ENCODE data around the gene SYNCRIP.

SYNCRIP gene

DNA sequence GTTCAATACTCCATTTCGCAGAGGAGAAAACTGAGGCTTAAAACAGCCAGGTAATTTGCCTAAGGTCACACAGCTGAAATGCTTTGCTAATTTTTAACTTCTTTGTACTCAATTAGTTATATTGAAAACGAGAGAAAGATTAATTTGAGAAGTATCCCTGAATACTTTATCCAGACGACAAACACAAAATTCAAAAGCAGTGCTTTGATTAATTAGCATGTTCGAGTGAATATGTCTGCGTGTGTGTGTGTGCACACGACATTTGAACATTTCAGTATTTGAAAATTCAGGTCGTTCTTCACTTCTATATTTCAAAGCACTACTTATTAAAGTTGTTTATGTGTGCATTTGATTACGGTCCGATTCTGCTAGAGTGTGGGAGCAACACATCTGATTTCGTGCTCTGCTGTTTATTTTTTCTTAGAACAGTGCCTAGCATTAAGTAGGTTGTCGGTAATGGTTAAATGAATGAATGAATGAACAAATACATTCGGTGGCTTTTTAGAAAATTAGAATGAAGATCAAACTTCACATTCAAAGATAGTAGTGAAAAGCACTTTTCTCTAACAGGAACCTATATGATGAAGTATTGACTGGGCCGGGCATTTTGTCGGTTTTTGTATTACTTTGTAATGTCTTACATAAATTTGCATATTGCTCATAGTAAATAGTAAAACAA is 36.9 kb upstream of the SYNCRIP start:
- Histone ChIP-seq H3K9me3 (replicated peaks in 1 of 11) (peaks cover 0 to 3% (median 0%) of the 10 kb centered on the region in 11 experiments; a peak in 4 of 22 replicates), H3K4me3 (peak overlapping the region; percentile 54 to 94 (median 74)), H3K9ac (peak overlapping the region; percentile 62 to 99 (median 96); a peak in 21 of 22 replicates), H3K27ac (peak overlapping the region in 10 of 11 experiments; percentile 66 to 96 (median 94); a peak in 20 of 22 replicates), H3K36me3 (peaks cover 5 to 35% (median 27%) of the 10 kb centered on the region in 11 experiments; a peak in 17 of 22 replicates), H3K27me3 (no peaks in the 10 kb centered on the region), H3K4me2 (peak overlapping the region; percentile 66 to 87 (median 76)), H3K4me1 (peaks cover 17 to 37% (median 23%) of the 10 kb centered on the region in 10 experiments; a peak in 18 of 20 replicates), H4K20me1 (peaks cover 26 to 39% (median 38%) of the 10 kb centered on the region in 11 experiments; a peak in 21 of 22 replicates)
- no peak for TF ChIP-seq Cebpa-rat (IDR thresholded peaks at IDR 0.05)

DNA sequence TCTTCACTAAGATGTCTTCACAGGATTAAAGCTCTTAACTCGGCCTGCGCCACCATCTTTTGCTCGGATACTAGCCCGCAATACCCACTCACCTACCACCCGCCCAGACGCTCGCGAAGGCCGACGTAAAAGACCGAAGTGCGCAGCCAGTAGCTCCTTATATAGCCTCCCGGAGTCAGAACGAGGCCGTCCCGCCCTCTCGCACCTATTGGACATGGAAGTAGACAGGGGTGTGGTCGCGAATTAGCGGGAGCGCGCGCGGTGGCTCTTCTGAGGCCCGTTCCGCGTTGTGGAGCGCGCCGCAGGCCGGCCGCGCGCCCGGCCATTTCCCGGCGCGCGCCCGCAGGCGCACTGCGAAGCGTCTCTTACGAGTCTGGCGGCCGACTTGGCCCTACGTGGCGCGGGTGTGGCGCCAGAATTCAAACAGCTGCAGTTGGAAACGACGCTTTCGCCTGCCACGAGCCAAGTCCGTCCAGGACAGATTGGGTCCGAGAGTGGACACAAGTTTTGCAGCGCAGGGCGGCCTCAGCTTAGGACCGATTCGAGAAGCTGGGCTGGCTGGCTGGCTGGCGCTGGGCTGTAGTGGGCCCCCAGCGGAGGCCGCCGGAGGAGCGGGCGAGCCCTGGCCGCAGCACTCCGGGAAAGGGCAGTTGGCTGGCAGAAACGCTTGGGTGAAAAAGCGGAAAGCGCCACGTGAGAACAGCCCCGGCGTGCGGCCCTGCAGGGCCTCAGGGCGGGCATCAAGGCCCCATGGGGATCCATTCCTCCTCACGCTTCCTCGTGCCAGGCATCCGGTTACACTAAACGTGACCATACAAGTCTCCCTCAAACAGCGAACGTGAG is 36.1 kb upstream of the SYNCRIP start:
- TF ChIP-seq Cebpa-rat (IDR thresholded peaks at IDR 0.05): no peak
- Histone ChIP-seq H3K9me3 (replicated peaks in 1 of 11) (peaks cover 0 to 3% (median 0%) of the 10 kb centered on the region in 11 experiments; a peak in 4 of 22 replicates), H3K9ac (peak overlapping the region; percentile 90 to 99 (median 96)), H3K4me1 (peaks cover 18 to 37% (median 29%) of the 10 kb centered on the region in 10 experiments; a peak in 18 of 20 replicates), H3K4me2 (peak overlapping the region; percentile 67 to 87 (median 76)), H3K4me3 (peak overlapping the region; percentile 78 to 94 (median 84)), H3K36me3 (peaks cover 6 to 42% (median 30%) of the 10 kb centered on the region in 11 experiments; a peak in 17 of 22 replicates), H3K27ac (peak overlapping the region; percentile 77 to 96 (median 94)), H4K20me1 (peaks cover 26 to 47% (median 42%) of the 10 kb centered on the region in 11 experiments; a peak in 21 of 22 replicates), H3K27me3 (no peaks in the 10 kb centered on the region)

DNA sequence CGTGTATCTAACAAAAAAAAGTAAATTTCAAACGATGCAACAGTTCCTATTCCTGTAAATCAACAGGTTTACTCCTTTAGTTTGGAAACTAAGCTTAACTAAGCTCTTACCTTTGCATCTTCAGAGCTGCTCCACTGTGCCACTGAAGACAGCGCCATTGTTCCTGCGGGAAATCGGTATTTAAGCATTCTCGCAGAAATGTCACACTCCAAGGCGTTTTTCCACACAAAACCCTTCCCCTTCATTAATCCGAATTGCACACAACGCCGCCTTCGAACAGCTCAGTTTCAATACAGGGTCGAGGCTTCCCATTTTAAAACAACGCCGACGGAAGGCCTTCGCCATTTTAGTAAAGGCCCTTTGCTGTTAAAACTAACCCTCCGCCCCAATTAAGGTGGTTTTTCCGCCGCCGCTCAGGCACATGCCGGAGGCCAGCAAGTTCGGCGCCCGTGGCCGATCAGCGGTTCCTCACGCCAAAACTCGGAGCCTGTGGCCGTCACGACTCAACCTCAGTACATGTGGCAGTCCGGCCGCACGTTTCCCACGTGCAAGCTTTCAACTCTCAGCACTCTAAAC is 35.4 kb upstream of the SYNCRIP start:
- H3K4me1 ChIP-seq: peaks cover 18 to 41% (median 36%) of the 10 kb centered on the region in 10 experiments; a peak in 18 of 20 replicates
- H3K9me3 ChIP-seq (replicated peaks in 1 of 11): peaks cover 0 to 3% (median 0%) of the 10 kb centered on the region in 11 experiments; a peak in 4 of 22 replicates
- H3K4me2 ChIP-seq: peak overlapping the region in 7 of 11 experiments; percentile 3 to 86 (median 21); a peak in 7 of 22 replicates
- peak overlapping the region; percentile 78 to 94 (median 84) for H3K4me3 ChIP-seq
- H3K36me3 ChIP-seq: peaks cover 6 to 49% (median 30%) of the 10 kb centered on the region in 11 experiments; a peak in 17 of 22 replicates
- H3K27ac ChIP-seq: peak overlapping the region; percentile 77 to 96 (median 94)
- H4K20me1 ChIP-seq: peaks cover 26 to 54% (median 46%) of the 10 kb centered on the region in 11 experiments; a peak in 21 of 22 replicates
- TF ChIP-seq Cebpa-rat (IDR thresholded peaks at IDR 0.05): no peak
- no peaks in the 10 kb centered on the region for H3K27me3 ChIP-seq
- H3K9ac ChIP-seq: peak overlapping the region; percentile 90 to 99 (median 96)

DNA sequence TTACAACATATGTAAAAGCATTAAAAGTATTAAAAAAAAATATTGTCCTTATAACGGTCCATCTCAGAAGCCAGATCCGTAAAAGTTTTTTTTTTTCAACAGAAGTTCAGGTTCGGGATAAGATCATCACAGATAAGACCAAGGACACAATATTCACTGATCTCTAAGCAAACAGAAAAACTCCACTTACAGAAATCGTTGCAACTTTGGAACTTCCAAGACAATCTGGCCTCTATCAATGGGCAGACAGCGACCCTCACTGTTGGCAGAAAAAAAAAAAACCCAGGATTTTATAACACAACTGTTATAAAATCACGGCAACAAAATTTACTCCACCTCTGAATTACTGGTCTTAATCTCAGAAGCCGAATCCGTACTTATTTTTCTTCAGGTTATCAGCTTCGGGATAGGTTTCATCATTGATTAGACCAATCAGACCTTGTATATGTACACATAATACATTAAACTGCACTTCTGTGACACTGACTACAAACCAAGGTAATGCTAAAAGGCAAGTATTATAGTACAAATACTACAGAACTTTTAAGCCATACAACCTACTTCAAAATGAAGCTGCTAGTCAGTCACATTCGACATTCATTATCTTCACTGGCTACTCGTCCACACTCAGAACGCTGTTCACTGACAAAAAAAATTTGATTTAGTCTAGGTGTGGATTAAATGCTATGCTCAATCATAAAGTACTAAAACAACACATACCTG is 34.7 kb upstream of the SYNCRIP start:
- Histone ChIP-seq H3K36me3 (peaks cover 6 to 54% (median 30%) of the 10 kb centered on the region in 11 experiments; a peak in 17 of 22 replicates), H4K20me1 (peaks cover 26 to 61% (median 49%) of the 10 kb centered on the region in 11 experiments; a peak in 21 of 22 replicates), H3K27ac (peak overlapping the region; percentile 77 to 96 (median 94); a peak in 21 of 22 replicates), H3K9me3 (replicated peaks in 1 of 11) (peaks cover 0 to 3% (median 0%) of the 10 kb centered on the region in 11 experiments; a peak in 4 of 22 replicates), H3K4me3 (peak overlapping the region; percentile 78 to 94 (median 84)), H3K4me1 (peaks cover 18 to 46% (median 40%) of the 10 kb centered on the region in 10 experiments; a peak in 18 of 20 replicates), H3K27me3 (no peaks in the 10 kb centered on the region), H3K4me2 (peak overlapping the region in 9 of 11 experiments; percentile 72 to 87 (median 82); a peak in 13 of 22 replicates), H3K9ac (peak overlapping the region; percentile 90 to 99 (median 96))
- no peak for TF ChIP-seq Cebpa-rat (IDR thresholded peaks at IDR 0.05)

DNA sequence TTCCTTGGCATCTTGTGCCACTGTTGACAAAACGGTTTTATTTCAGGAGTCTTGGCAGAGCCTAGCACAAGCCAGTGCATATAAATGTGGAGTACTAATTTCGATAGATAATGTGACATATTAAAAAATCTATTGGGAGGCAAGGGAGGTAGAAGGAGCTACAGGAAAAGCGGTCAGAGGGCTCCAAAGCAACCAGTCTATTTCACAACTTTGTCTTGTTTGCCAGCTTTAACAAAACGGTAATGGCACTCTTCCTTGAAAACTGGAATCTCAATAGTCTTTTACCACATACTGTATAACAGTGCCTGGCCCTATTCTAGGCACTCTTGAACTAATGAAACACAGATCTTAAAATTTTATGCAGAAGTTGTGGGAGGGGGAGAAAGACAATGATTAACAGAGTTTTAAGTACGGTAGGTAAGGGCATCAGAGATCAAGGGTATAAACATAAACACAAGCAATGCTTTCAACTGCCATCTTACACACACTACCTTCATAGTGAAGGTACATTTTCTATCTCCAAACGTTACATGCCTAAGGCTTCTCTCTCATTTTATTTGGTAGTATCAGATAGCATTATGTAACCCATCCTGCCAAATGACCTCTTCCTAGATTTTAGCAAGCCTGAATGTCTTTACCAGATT is 33.5 kb upstream of the SYNCRIP start:
- H3K9me3 ChIP-seq (replicated peaks in 1 of 11): no peaks in the 10 kb centered on the region; a peak in 1 of 22 replicates
- peak overlapping the region; percentile 90 to 99 (median 96) for H3K9ac ChIP-seq
- H3K4me1 ChIP-seq: peaks cover 20 to 57% (median 42%) of the 10 kb centered on the region in 10 experiments
- H3K36me3 ChIP-seq: peaks cover 6 to 57% (median 30%) of the 10 kb centered on the region in 11 experiments; a peak in 17 of 22 replicates
- peak overlapping the region; percentile 78 to 94 (median 84) for H3K4me3 ChIP-seq
- no peak for TF ChIP-seq Cebpa-rat (IDR thresholded peaks at IDR 0.05)
- H3K4me2 ChIP-seq: peak overlapping the region; percentile 72 to 87 (median 79)
- peaks cover 26 to 64% (median 50%) of the 10 kb centered on the region in 11 experiments; a peak in 21 of 22 replicates for H4K20me1 ChIP-seq
- no peaks in the 10 kb centered on the region for H3K27me3 ChIP-seq
- H3K27ac ChIP-seq: peak overlapping the region in 10 of 11 experiments; percentile 86 to 96 (median 94); a peak in 19 of 22 replicates

DNA sequence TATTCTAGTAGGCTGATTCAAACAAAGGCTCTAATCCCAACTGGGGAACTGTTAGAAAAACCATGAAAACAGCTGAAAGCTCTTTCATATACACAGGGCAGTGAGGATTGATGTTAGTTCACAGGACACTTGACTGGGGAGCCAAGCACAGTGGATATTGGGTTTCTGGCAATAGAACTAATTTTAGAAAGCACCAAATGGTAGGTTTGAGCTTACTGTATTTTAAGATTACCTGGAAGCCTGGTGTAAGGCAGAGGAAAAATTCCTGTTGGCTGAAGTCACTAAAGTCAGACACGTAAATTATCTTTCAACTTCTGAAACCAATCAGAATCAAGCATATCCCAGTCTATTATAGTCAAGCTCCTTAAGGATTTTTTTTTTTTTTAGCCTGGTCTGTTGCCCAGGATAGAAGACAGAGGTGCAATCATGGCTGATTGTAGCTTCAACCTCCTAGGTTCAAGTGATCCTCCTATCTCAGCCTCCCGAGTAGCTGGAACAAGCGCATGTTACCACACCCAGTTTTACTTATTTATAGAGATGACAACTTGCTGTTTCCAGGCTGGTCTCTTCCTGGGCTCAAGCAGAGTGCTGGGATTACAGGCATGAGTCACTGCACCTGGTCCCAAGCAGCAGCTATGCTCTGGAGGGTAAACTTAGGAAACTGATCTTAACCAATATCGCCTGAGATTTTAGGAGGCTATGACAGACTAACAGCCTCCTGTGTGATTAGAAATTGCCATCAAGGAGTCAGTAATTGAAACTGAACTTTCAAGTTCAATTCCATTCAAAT is 32.5 kb upstream of the SYNCRIP start:
- peak overlapping the region; percentile 72 to 87 (median 79) for H3K4me2 ChIP-seq
- no peaks in the 10 kb centered on the region; a peak in 1 of 22 replicates for H3K9me3 ChIP-seq (replicated peaks in 1 of 11)
- peak overlapping the region; percentile 90 to 99 (median 96); a peak in 20 of 22 replicates for H3K9ac ChIP-seq
- peak overlapping the region in 9 of 11 experiments; percentile 3 to 96 (median 95); a peak in 16 of 22 replicates for H3K27ac ChIP-seq
- H3K27me3 ChIP-seq: no peaks in the 10 kb centered on the region
- peak overlapping the region; percentile 78 to 94 (median 84) for H3K4me3 ChIP-seq
- peaks cover 26 to 72% (median 54%) of the 10 kb centered on the region in 11 experiments; a peak in 21 of 22 replicates for H4K20me1 ChIP-seq
- H3K36me3 ChIP-seq: peaks cover 6 to 57% (median 30%) of the 10 kb centered on the region in 11 experiments; a peak in 17 of 22 replicates
- TF ChIP-seq Cebpa-rat (IDR thresholded peaks at IDR 0.05): no peak
- H3K4me1 ChIP-seq: peaks cover 26 to 62% (median 48%) of the 10 kb centered on the region in 10 experiments

All from BLaER1 treated with 17β-estradiol and CSF1 and Interleukin-3, amounts not matched to agents 10 nM and 100 nM (cell line).